Upper lobe of left lung (tissue), 6 donors: ENCODE data around the gene QPCT. TPM values are rescaled to one million over a fixed set of nuclear protein-coding genes. Genes with fewer than 3 reads are reported as not detected.

ENCODE experiments used
- ATAC-seq, 2 donors: fragments of 200-7000 bp; cut with Tn5 transposase; one replicate each; pipeline ENCODE4 v1.9.1; 2022; ENCODE audit warnings: mild to moderate bottlenecking in 2 of 2, moderate library complexity in 2 of 2; ENCODE audit not compliant: low FRiP score in 2 of 2
- DNase-seq, 2 donors: peaks; one replicate each; pipeline ENCODE4 v3.0.0-alpha.2; 2019 to 2020
- H3K27ac ChIP-seq, 4 donors: fragments of 200-600 bp; sonication (generic); one replicate each; pipeline ENCODE4 v1.5.1; 2016 to 2019
- H3K27me3 ChIP-seq, 4 donors: fragments of 200-600 bp; sonication (generic); one replicate each; pipeline ENCODE4 v1.5.1; 2017 to 2019
- H3K36me3 ChIP-seq, 4 donors: fragments of 200-600 bp; sonication (generic); one replicate each; pipeline ENCODE4 v1.5.1; 2016 to 2019
- H3K4me1 ChIP-seq, 4 donors: fragments of 200-600 bp; sonication (generic); one replicate each; pipeline ENCODE4 v1.5.1; 2018 to 2019
- H3K4me3 ChIP-seq, 4 donors: fragments of 200-600 bp; sonication (generic); one replicate each; pipeline ENCODE4 v1.5.1; 2017 to 2019; ENCODE audit warnings: mild to moderate bottlenecking in 2 of 4, moderate library complexity in 1 of 4
- H3K9me3 ChIP-seq, 4 donors: fragments of 200-600 bp; sonication (generic); one replicate each; pipeline ENCODE4 v1.5.1; 2018 to 2019
- EP300 ChIP-seq, 4 donors: sonication (generic); formaldehyde crosslinking; IDR thresholded peaks; one replicate each; pipeline ENCODE4 v1.5.1; 2017; ENCODE audit warnings: antibody characterized with exemption in 4 of 4, control low read depth in 2 of 4
- POLR2A ChIP-seq, 4 donors: fragments of 450-650 bp; IDR thresholded peaks; one replicate each; pipeline ENCODE4 v1.5.1; 2016 to 2017; ENCODE audit warnings: antibody characterized with exemption in 4 of 4, mild to moderate bottlenecking in 2 of 4
- POLR2AphosphoS5 ChIP-seq, 2 donors: sonication (generic); formaldehyde crosslinking; IDR thresholded peaks; one replicate each; pipeline ENCODE4 v1.5.1; 2017; ENCODE audit warnings: antibody characterized with exemption in 2 of 2
- WGBS, 2 donors: methylation state at CpG; one replicate each; pipeline ENCODE4 v1.1.5; 2017 to 2018; 5-methylcytosine and 5-hydroxymethylcytosine counted together
- total RNA-seq, 6 donors: library from RNA; depleted of rRNA in 4 of 6; stranded (reverse); fragments of >200 nt in 4 of 6; gene quantifications; one replicate each; pipeline versions ENCODE4 v1.1.0 to v1.2.1, GENCODE V29; 2016 to 2021
- TF ChIP-seq, protein P1 (sequence below), 6 experiments: fragments of 450-650 bp in 4 of 6; fragments of 200-600 bp in 2 of 6; sonication (generic) in 2 of 6; IDR thresholded peaks; one replicate each; pipeline ENCODE4 v1.5.1; 2016 to 2019; ENCODE audit warnings: antibody characterized with exemption in 6 of 6
- donor health status: DM: no; HTN: no; CAD: no; lungs with moderate emphysema.
- donor health status: DM: no; HTN: yes; CAD: no; lungs with severe emphysema.

The QPCT gene
- total RNA-seq, 6 donors from 2014 or later = 2.0 to 12.5 (median 6.0) TPM; not detected in 1

DNA sequence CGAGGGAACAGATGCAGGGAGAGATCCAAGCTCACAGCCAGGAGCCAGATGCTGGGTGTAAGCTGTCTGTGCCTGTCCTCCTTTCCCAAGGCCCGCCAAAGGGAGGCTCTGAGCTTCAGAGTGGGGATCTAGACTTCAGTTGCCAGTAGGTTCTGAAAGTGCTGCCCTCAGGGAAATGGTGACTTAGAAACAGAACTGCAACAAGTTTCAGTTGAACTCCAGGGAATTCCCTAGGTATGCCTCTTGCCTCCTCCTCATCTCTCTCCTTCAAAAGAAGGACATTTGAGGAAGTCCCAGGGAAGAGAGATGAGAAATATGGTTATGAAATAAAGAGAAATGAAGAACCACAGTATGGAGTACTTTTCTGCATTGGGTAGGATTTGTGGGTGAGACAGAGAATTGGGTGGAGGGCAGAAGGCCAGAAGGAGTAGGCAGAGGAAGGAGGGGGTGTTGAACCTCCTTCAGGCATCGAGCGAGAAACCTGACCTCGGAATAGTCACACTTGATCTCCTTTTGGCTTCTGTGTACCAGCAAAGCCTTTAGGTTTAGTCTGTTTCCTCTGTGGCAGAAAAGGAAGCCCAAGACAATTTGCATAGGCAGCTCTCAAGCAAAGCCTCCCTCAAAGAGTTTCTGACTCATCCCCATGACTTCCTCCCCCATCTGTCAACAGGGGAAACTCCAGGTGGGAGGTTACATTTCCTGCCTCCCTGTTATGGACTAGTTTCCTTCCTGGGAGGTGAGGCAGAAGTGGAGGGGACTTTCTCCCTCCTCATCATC, 45.7 kb downstream of the QPCT start:
- Histone ChIP-seq H3K4me3 (no peak overlapping the region), H3K4me1 (peaks cover 9 to 20% (median 17%) of the 10 kb centered on the region in 4 donors), H3K9me3 (no peaks in the 10 kb centered on the region), H3K27me3 (no peaks in the 10 kb centered on the region), H3K27ac (peak overlapping the region in 3 of 4 donors; percentile 7 to 59 (median 55)), H3K36me3 (no peaks in the 10 kb centered on the region)
- peak in 1 of 2 donors; percentile 45 for ATAC-seq
- TF ChIP-seq EP300 (IDR thresholded peaks at IDR 0.05) = peak in 1 of 4 donors; percentile 45
- TF ChIP-seq POLR2AphosphoS5 (IDR thresholded peaks at IDR 0.05) = peak in 1 of 2 donors; percentile 16
- no peak for TF ChIP-seq POLR2A (IDR thresholded peaks at IDR 0.05)
- TF ChIP-seq, protein P1, sequence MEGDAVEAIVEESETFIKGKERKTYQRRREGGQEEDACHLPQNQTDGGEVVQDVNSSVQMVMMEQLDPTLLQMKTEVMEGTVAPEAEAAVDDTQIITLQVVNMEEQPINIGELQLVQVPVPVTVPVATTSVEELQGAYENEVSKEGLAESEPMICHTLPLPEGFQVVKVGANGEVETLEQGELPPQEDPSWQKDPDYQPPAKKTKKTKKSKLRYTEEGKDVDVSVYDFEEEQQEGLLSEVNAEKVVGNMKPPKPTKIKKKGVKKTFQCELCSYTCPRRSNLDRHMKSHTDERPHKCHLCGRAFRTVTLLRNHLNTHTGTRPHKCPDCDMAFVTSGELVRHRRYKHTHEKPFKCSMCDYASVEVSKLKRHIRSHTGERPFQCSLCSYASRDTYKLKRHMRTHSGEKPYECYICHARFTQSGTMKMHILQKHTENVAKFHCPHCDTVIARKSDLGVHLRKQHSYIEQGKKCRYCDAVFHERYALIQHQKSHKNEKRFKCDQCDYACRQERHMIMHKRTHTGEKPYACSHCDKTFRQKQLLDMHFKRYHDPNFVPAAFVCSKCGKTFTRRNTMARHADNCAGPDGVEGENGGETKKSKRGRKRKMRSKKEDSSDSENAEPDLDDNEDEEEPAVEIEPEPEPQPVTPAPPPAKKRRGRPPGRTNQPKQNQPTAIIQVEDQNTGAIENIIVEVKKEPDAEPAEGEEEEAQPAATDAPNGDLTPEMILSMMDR (IDR thresholded peaks at IDR 0.05) = no peak
- peak in 1 of 2 donors; percentile 28 for DNase-seq
- WGBS, 2 donors = 43 to 54% methylated on average over 5 of the region's 5 CpGs

DNA sequence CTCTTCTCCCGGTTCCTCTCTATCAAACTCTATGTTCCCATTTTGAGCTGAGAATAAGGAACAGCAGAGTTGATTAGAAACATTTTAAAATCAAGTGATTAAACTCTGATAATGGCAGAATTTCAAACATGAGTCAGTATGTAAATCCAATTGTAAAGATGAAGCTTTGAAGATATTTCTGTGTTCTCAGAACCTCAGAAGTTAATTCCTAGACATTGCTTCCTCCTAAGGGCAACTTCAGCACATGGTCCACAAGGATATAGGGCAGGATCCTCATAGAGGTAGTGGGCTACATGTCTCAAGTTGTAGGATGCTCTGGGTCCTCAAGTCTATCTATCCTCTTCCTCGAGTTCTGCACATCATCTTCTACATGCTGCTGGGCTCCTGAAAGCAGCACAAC, 46.3 kb downstream of the QPCT start:
- H3K36me3 ChIP-seq = no peaks in the 10 kb centered on the region
- 56 to 69% methylated on average over 2 of the region's 2 CpGs for WGBS, 2 donors
- no peaks in the 10 kb centered on the region for H3K9me3 ChIP-seq
- DNase-seq = no peak
- H3K4me3 ChIP-seq = no peak overlapping the region
- TF ChIP-seq POLR2A (IDR thresholded peaks at IDR 0.05) (no peak), EP300 (IDR thresholded peaks at IDR 0.05) (no peak), POLR2AphosphoS5 (IDR thresholded peaks at IDR 0.05) (no peak)
- TF ChIP-seq, protein P1 (IDR thresholded peaks at IDR 0.05) = no peak
- H3K27me3 ChIP-seq = no peaks in the 10 kb centered on the region
- H3K27ac ChIP-seq = peak overlapping the region in 1 of 4 donors; percentile 55
- no peak for ATAC-seq
- peaks cover 9 to 20% (median 17%) of the 10 kb centered on the region in 4 donors for H3K4me1 ChIP-seq

- DNase-seq (no peak), ATAC-seq (no peak)
- Histone ChIP-seq H3K4me1 (peaks cover 9 to 20% (median 17%) of the 10 kb centered on the region in 4 donors), H3K27ac (no peak overlapping the region), H3K27me3 (no peaks in the 10 kb centered on the region), H3K9me3 (no peaks in the 10 kb centered on the region), H3K4me3 (no peak overlapping the region), H3K36me3 (no peaks in the 10 kb centered on the region)
- 93 to 97% methylated on average over 8 of the region's 8 CpGs for WGBS, 2 donors
- no peak for TF ChIP-seq POLR2AphosphoS5 (IDR thresholded peaks at IDR 0.05)
- no peak for TF ChIP-seq EP300 (IDR thresholded peaks at IDR 0.05)
- no peak for TF ChIP-seq POLR2A (IDR thresholded peaks at IDR 0.05)
- TF ChIP-seq, protein P1 (IDR thresholded peaks at IDR 0.05) = no peak
These were observed 47.3 kb downstream of the QPCT start for GRCh38 chr2:37391711-37392110.

DNA sequence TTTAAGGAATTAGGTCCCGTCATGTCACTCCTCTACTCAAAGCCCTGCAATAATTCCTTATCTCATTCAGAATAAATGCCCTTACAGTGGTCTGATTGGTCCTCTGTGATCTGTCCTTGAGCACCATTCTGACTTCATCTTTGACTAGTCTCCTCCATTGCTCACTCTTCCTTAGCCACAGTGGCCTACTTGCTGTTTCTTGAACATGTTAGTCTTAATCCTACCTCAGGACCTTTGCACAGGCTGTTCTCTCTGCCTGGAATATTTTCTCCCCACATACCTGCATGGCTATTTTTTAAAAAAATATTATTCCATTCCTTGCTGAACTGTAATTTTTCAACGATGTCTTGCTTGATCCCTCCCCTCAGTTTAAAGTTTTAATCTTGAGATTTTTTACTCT, 48.0 kb downstream of the QPCT start:
- Histone ChIP-seq H3K9me3 (no peaks in the 10 kb centered on the region), H3K36me3 (no peaks in the 10 kb centered on the region), H3K27ac (no peak overlapping the region), H3K4me1 (peaks cover 9 to 20% (median 17%) of the 10 kb centered on the region in 4 donors), H3K27me3 (no peaks in the 10 kb centered on the region), H3K4me3 (no peak overlapping the region)
- WGBS, 2 donors = 96 to 97% methylated on average over 2 of the region's 2 CpGs
- ATAC-seq = no peak
- DNase-seq = no peak
- TF ChIP-seq POLR2A (IDR thresholded peaks at IDR 0.05) (no peak), POLR2AphosphoS5 (IDR thresholded peaks at IDR 0.05) (no peak), EP300 (IDR thresholded peaks at IDR 0.05) (no peak)
- TF ChIP-seq, protein P1 (IDR thresholded peaks at IDR 0.05) = no peak
